Testis (tissue), 3 donors: ENCODE measurements around the gene ZNF550. TPM values are rescaled to one million over a fixed set of nuclear protein-coding genes. Genes with fewer than 3 reads are reported as not detected.

Source experiments
- polyA plus RNA-seq: library from polyadenylated mRNA; stranded (reverse); fragments of 350-450 nt; fragmentation: Illumina TruSeq; extraction: RNeasy Lipid Tissue Mini Kit (QIAGEN cat#74804); gene quantifications from one replicate; pipeline ENCODE4 v1.2.3, GENCODE V29; 2014; ENCODE audit warnings: low read depth, low replicate concordance; ENCODE audit not compliant: insufficient read depth
- total RNA-seq, 2 donors: library from RNA; depleted of rRNA; stranded (reverse); fragments of >200 nt; gene quantifications; one replicate each; pipeline ENCODE4 v1.2.3, GENCODE V29; 2016

ZNF550 gene
- total and polyA plus RNA-seq, 3 donors from 2014 or later: 5.7 to 10.7 (median 9.9) TPM

Other genes starting within 250 kb of the ZNF550 start
- 10 to 100 TPM; 11.3 to 12.3 TPM for gene ZNF543, start 239.4 kb downstream of the ZNF550 start, total RNA-seq
- gene ZNF543, start 239.4 kb downstream of the ZNF550 start, polyA plus RNA-seq: 4.7 TPM
- gene ZNF304, start 208.6 kb downstream of the ZNF550 start, total RNA-seq: 10 to 100 TPM; 10.8 to 11.4 TPM
- gene ZNF304, start 208.6 kb downstream of the ZNF550 start, polyA plus RNA-seq: 9.5 TPM
- 10 to 100 TPM; 30.2 to 31.2 TPM for gene TRAPPC2B, start 196.3 kb downstream of the ZNF550 start, total RNA-seq
- gene TRAPPC2B, start 196.3 kb downstream of the ZNF550 start, polyA plus RNA-seq: 24.0 TPM
- gene ZNF547, start 196.3 kb downstream of the ZNF550 start, total RNA-seq: 10 to 100 TPM in 1 of 2 donors, 1 to 10 TPM in 1; 7.8 to 11.8 TPM
- gene ZNF547, start 196.3 kb downstream of the ZNF550 start, polyA plus RNA-seq: 4.7 TPM
- 10 to 100 TPM; 35.4 to 39.3 TPM for gene ZNF548, start 170.0 kb downstream of the ZNF550 start, total RNA-seq
- gene ZNF548, start 170.0 kb downstream of the ZNF550 start, polyA plus RNA-seq: 14.6 TPM
- gene ZNF17, start 148.7 kb downstream of the ZNF550 start, total RNA-seq: 10 to 100 TPM; 19.8 to 25.5 TPM
- 7.4 TPM for gene ZNF17, start 148.7 kb downstream of the ZNF550 start, polyA plus RNA-seq
- gene ZNF749, start 124.5 kb downstream of the ZNF550 start, total RNA-seq: 10 to 100 TPM; 11.2 to 14.1 TPM
- gene ZNF749, start 124.5 kb downstream of the ZNF550 start, polyA plus RNA-seq: 7.9 TPM
- 1 to 10 TPM; 5.3 to 7.8 TPM for gene VN1R1, start 102.7 kb downstream of the ZNF550 start, total RNA-seq
- gene VN1R1, start 102.7 kb downstream of the ZNF550 start, polyA plus RNA-seq: 0.44 TPM
- 10 to 100 TPM; 39.8 to 57.3 TPM for gene ZNF772, start 82.3 kb downstream of the ZNF550 start, total RNA-seq
- gene ZNF772, start 82.3 kb downstream of the ZNF550 start, polyA plus RNA-seq: 7.6 TPM
- 10 to 100 TPM; 15.1 to 23.6 TPM for gene ZNF419, start 72.1 kb downstream of the ZNF550 start, total RNA-seq
- 10.1 TPM for gene ZNF419, start 72.1 kb downstream of the ZNF550 start, polyA plus RNA-seq
- gene ZNF773, start 59.9 kb downstream of the ZNF550 start, total RNA-seq: 10 to 100 TPM; 31.2 to 33.3 TPM
- 7.3 TPM for gene ZNF773, start 59.9 kb downstream of the ZNF550 start, polyA plus RNA-seq
- 10 to 100 TPM; 12.8 to 13.5 TPM for gene ZNF549, start 32.5 kb downstream of the ZNF550 start, total RNA-seq
- 6.9 TPM for gene ZNF549, start 32.5 kb downstream of the ZNF550 start, polyA plus RNA-seq
- gene ZNF416, start 19.0 kb upstream of the ZNF550 start, total RNA-seq: 10 to 100 TPM in 1 of 2 donors, 1 to 10 TPM in 1; 8.7 to 10.9 TPM
- 9.4 TPM for gene ZNF416, start 19.0 kb upstream of the ZNF550 start, polyA plus RNA-seq
- gene ZIK1, start 24.3 kb upstream of the ZNF550 start, total RNA-seq: 10 to 100 TPM; 15.1 to 21.7 TPM
- gene ZIK1, start 24.3 kb upstream of the ZNF550 start, polyA plus RNA-seq: 8.9 TPM
- gene ZNF530, start 40.0 kb upstream of the ZNF550 start, total RNA-seq: 1 to 10 TPM; 4.6 to 9.8 TPM
- gene ZNF530, start 40.0 kb upstream of the ZNF550 start, polyA plus RNA-seq: 3.0 TPM
- 10 to 100 TPM; 37.6 to 41.7 TPM for gene ZNF134, start 54.4 kb upstream of the ZNF550 start, total RNA-seq
- gene ZNF134, start 54.4 kb upstream of the ZNF550 start, polyA plus RNA-seq: 11.2 TPM
- gene ZNF211, start 73.3 kb upstream of the ZNF550 start, total RNA-seq: 10 to 100 TPM; 16.9 to 18.6 TPM
- 11.1 TPM for gene ZNF211, start 73.3 kb upstream of the ZNF550 start, polyA plus RNA-seq
- under 1 TPM; 0.12 to 0.24 TPM for gene ZSCAN4, start 109.1 kb upstream of the ZNF550 start, total RNA-seq
- gene ZSCAN4, start 109.1 kb upstream of the ZNF550 start, polyA plus RNA-seq: 0.26 TPM
- gene ZNF551, start 122.1 kb upstream of the ZNF550 start, total RNA-seq: 10 to 100 TPM; 22.9 to 30.8 TPM
- 9.7 TPM for gene ZNF551, start 122.1 kb upstream of the ZNF550 start, polyA plus RNA-seq
- gene ZNF154, start 149.3 kb upstream of the ZNF550 start, total RNA-seq: 1 to 10 TPM; 1.1 to 6.8 TPM
- gene ZNF154, start 149.3 kb upstream of the ZNF550 start, polyA plus RNA-seq: 3.3 TPM
- gene ZNF671, start 167.8 kb upstream of the ZNF550 start, total RNA-seq: 10 to 100 TPM; 14.3 to 14.4 TPM
- gene ZNF671, start 167.8 kb upstream of the ZNF550 start, polyA plus RNA-seq: 15.1 TPM
- 10 to 100 TPM; 21.7 to 31.0 TPM for gene ZNF776, start 187.0 kb upstream of the ZNF550 start, total RNA-seq
- 11.8 TPM for gene ZNF776, start 187.0 kb upstream of the ZNF550 start, polyA plus RNA-seq
- gene ZNF586, start 209.8 kb upstream of the ZNF550 start, total RNA-seq: 10 to 100 TPM; 20.3 to 28.3 TPM
- gene ZNF586, start 209.8 kb upstream of the ZNF550 start, polyA plus RNA-seq: 6.7 TPM